Liver (tissue), 9 donors: Measurements from ENCODE around the gene DPYD. TPM values are rescaled to one million over a fixed set of nuclear protein-coding genes. Genes with fewer than 3 reads are reported as not detected.
A peak's percentile ranks its signal among the peaks of the same experiment; 100 is the strongest.

ENCODE experiments used
- DNase-seq: peaks from one replicate; pipeline ENCODE4 v3.0.0-alpha.2; 2017; ENCODE audit warnings: low spot score
- H3K27ac ChIP-seq, 2 donors: one replicate each; pipeline ENCODE4 v1.7.0; 2013; ENCODE audit warnings: inconsistent platforms in 2 of 2, low read length in 2 of 2, control low read depth in 1 of 2, low read depth in 1 of 2, mild to moderate bottlenecking in 1 of 2
- H3K27me3 ChIP-seq, 4 donors: one replicate each; pipeline versions ENCODE4 v1.6.1 to v1.7.0; 2013; ENCODE audit warnings: low read length in 3 of 4, inconsistent platforms in 1 of 4, mild to moderate bottlenecking in 1 of 4, moderate library complexity in 1 of 4; ENCODE audit not compliant: control insufficient read depth in 4 of 4, insufficient read depth in 4 of 4
- H3K36me3 ChIP-seq, 4 donors: one replicate each; pipeline versions ENCODE4 v1.6.1 to v1.7.0; 2013; ENCODE audit warnings: low read length in 3 of 4, mild to moderate bottlenecking in 3 of 4, low read depth in 1 of 4, moderate library complexity in 1 of 4; ENCODE audit not compliant: control insufficient read depth in 4 of 4, insufficient read depth in 3 of 4
- H3K4me1 ChIP-seq, 4 donors: one replicate each; pipeline versions ENCODE4 v1.6.1 to v1.7.0; 2013; ENCODE audit warnings: low read length in 3 of 4, mild to moderate bottlenecking in 3 of 4, moderate library complexity in 1 of 4; ENCODE audit not compliant: control insufficient read depth in 4 of 4, insufficient read depth in 4 of 4
- H3K4me3 ChIP-seq, 3 donors: one replicate each; pipeline versions ENCODE4 v1.6.1 to v1.7.0; 2013; ENCODE audit warnings: low read length in 3 of 3, control low read depth in 1 of 3, low read depth in 1 of 3, mild to moderate bottlenecking in 1 of 3
- H3K9ac ChIP-seq, 2 donors: one replicate each; pipeline ENCODE4 v1.7.0; 2013; ENCODE audit warnings: low read length in 2 of 2, mild to moderate bottlenecking in 2 of 2, moderate library complexity in 2 of 2, control low read depth in 1 of 2, low read depth in 1 of 2
- H3K9me3 ChIP-seq, 4 donors: one replicate each; pipeline versions ENCODE4 v1.6.1 to v1.7.0; 2013; ENCODE audit warnings: low read length in 3 of 4; ENCODE audit not compliant: control insufficient read depth in 4 of 4
- CTCF ChIP-seq: fragments of 150-350 bp; IDR thresholded peaks from 2 replicates; pipeline ENCODE4 v1.5.1; 2017; ENCODE audit warnings: improper control_type of control experiment, low read depth, low read length; ENCODE audit not compliant: missing input control
- EGR1 ChIP-seq, 2 donors: IDR thresholded peaks; 2 replicates each; pipeline ENCODE4 v1.6.1; 2016 to 2018; ENCODE audit warnings: antibody characterized with exemption in 2 of 2, low read depth in 2 of 2
- FOXA1 ChIP-seq: IDR thresholded peaks from 2 replicates; pipeline ENCODE4 v1.6.1; 2016; ENCODE audit warnings: antibody characterized with exemption
- FOXA2 ChIP-seq: IDR thresholded peaks from 2 replicates; pipeline ENCODE4 v1.6.1; 2016; ENCODE audit warnings: antibody characterized with exemption
- GABPA ChIP-seq, 2 donors: IDR thresholded peaks in 1 of 2; conservative IDR thresholded peaks in 1 of 2; 2 replicates each; pipeline ENCODE4 v1.6.1; 2016; ENCODE audit warnings: antibody characterized with exemption in 2 of 2, mild to moderate bottlenecking in 1 of 2, moderate library complexity in 1 of 2
- HNF4A ChIP-seq, 2 donors: conservative IDR thresholded peaks; 2 replicates each; pipeline ENCODE4 v1.6.1; 2016; ENCODE audit warnings: antibody characterized with exemption in 2 of 2, mild to moderate bottlenecking in 2 of 2
- HNF4G ChIP-seq: IDR thresholded peaks from 2 replicates; pipeline ENCODE4 v1.6.1; 2016; ENCODE audit warnings: antibody characterized with exemption
- JUND ChIP-seq, 2 donors: IDR thresholded peaks; 2 replicates each; pipeline ENCODE4 v1.6.1; 2016; ENCODE audit warnings: antibody characterized with exemption in 2 of 2
- MAX ChIP-seq: IDR thresholded peaks from 2 replicates; pipeline ENCODE4 v1.6.1; 2016; ENCODE audit warnings: antibody characterized with exemption
- NR2F2 ChIP-seq: IDR thresholded peaks from 2 replicates; pipeline ENCODE4 v1.6.1; 2016; ENCODE audit warnings: antibody characterized with exemption
- RAD21 ChIP-seq, 2 donors: IDR thresholded peaks; 2 replicates each; pipeline ENCODE4 v1.6.1; 2016; ENCODE audit warnings: antibody characterized with exemption in 2 of 2, mild to moderate bottlenecking in 2 of 2
- RXRA ChIP-seq, 2 donors: IDR thresholded peaks; 2 replicates each; pipeline ENCODE4 v1.6.1; 2017 to 2018; ENCODE audit warnings: antibody characterized with exemption in 2 of 2, mild to moderate bottlenecking in 1 of 2
- TAF1 ChIP-seq: conservative IDR thresholded peaks from 2 replicates; pipeline ENCODE4 v1.6.1; 2016; ENCODE audit warnings: antibody characterized with exemption, mild to moderate bottlenecking
- YY1 ChIP-seq: IDR thresholded peaks from 2 replicates; pipeline ENCODE4 v1.6.1; 2016; ENCODE audit warnings: antibody characterized with exemption, mild to moderate bottlenecking
- WGBS: extraction: QIAGEN DNeasy Blood & Tissue Kit; methylation state at CpG from one replicate; pipeline ENCODE4 v1.1.7; 2013; 5-methylcytosine and 5-hydroxymethylcytosine counted together
- polyA plus RNA-seq, 2 donors: library from polyadenylated mRNA; stranded (reverse) in 1 of 2; unstranded in 1 of 2; fragments of 200-250 nt in 1 of 2; fragments of >200 nt in 1 of 2; fragmentation: Nextera tagmentation in 1 of 2; extraction: Ambion mirVana in 1 of 2; gene quantifications; one replicate each; pipeline versions ENCODE4 v1.2.1 to v1.2.3, GENCODE V29; 2013 to 2015
- total RNA-seq, 2 donors: library from RNA; depleted of rRNA; stranded (reverse); fragments of >200 nt; gene quantifications; one replicate each; pipeline ENCODE4 v1.2.3, GENCODE V29; 2014
- TF ChIP-seq, protein P1 (sequence below): IDR thresholded peaks from 2 replicates; pipeline ENCODE4 v1.6.1; 2016; ENCODE audit warnings: antibody characterized with exemption
- TF ChIP-seq, protein P2 (sequence below): IDR thresholded peaks from 2 replicates; pipeline ENCODE4 v1.6.1; 2016; ENCODE audit warnings: antibody characterized with exemption, mild to moderate bottlenecking
- TF ChIP-seq, protein P3 (sequence below): IDR thresholded peaks from 2 replicates; pipeline ENCODE4 v1.6.1; 2016; ENCODE audit warnings: antibody characterized with exemption
- donor health status: healthy.
- donor health status: healthy.
- donor health status: healthy.
- donor health status: healthy.
- donor health status: healthy.

Gene DPYD
- total and polyA plus RNA-seq, 4 donors: 16.2 to 142 (median 47.0) TPM

DNA sequence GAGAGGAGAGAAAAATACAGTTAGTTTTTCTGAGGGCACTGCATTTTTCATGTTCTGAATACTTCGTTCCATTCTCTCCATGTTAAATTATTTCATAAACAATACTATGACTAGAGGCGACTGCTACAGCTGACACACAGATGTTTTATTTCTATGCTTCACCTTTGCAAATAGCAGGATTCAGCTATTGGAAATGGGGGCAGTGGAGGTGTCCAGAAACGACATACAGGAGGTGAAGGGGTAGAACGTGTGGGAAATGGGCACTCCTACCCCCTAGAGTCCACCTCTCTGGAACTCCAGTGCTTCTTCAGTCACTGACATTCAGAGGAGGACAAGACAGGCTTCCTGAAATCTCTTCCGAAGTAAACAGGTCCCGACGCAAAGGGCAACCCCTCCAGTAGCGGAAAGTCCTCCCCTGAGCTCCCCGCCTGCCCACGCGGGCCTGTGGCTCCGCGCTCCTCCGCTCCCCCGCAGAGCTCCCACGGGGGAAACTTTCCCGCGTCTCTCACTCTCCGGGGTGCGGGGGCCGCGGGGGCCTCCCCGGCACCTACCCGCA lies 480 bp downstream of the DPYD start (continued):
- TF ChIP-seq, protein P1, sequence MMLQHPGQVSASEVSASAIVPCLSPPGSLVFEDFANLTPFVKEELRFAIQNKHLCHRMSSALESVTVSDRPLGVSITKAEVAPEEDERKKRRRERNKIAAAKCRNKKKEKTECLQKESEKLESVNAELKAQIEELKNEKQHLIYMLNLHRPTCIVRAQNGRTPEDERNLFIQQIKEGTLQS: no peak
- TF ChIP-seq FOXA1 (no peak), MAX (no peak), CTCF (no peak), NR2F2 (no peak)

- peak; percentile 11 for TF ChIP-seq YY1
- TF ChIP-seq RAD21 (IDR thresholded peaks at IDR 0.05): peak in 1 of 2 donors; percentile 34
- peak; percentile 31 to 38 for TF ChIP-seq HNF4A (conservative IDR thresholded peaks at IDR 0.05)
- TF ChIP-seq GABPA (IDR thresholded peaks at IDR 0.05 in 1 of 2, conservative IDR thresholded peaks at IDR 0.05 in 1 of 2): no peak
- peak overlapping the region; percentile 86 to 93 for H3K9ac ChIP-seq
- peaks cover 7 to 34% (median 19%) of the 10 kb centered on the region in 4 donors for H3K4me1 ChIP-seq
- no peaks in the 10 kb centered on the region for H3K9me3 ChIP-seq
- no peaks in the 10 kb centered on the region for H3K27me3 ChIP-seq
- under 1% methylated on average over 6 of the region's 6 CpGs for WGBS
- H3K4me3 ChIP-seq: peak overlapping the region; percentile 84 to 99 (median 93)
- H3K27ac ChIP-seq: peak overlapping the region; percentile 97 to 99
- DNase-seq: no peak
- no peaks in the 10 kb centered on the region for H3K36me3 ChIP-seq
Measured at GRCh38 chr1:97919585-97920261, 1.1 kb downstream of the DPYD start.

GRCh38 chr1:97918961-97919360 lies 1.9 kb downstream of the DPYD start:
- 29% methylated on average over 1 of the region's 1 CpG for WGBS
- Histone ChIP-seq H3K4me1 (peaks cover 7 to 38% (median 19%) of the 10 kb centered on the region in 4 donors), H3K4me3 (peak overlapping the region; percentile 84 to 99 (median 93)), H3K9me3 (no peaks in the 10 kb centered on the region), H3K9ac (peak overlapping the region in 1 of 2 donors; percentile 86), H3K27me3 (no peaks in the 10 kb centered on the region), H3K27ac (no peak overlapping the region), H3K36me3 (no peaks in the 10 kb centered on the region)
- no peak for DNase-seq
- TF ChIP-seq JUND (IDR thresholded peaks at IDR 0.05): no peak
- no peak for TF ChIP-seq NR2F2
- TF ChIP-seq FOXA1: no peak
- no peak for TF ChIP-seq EGR1 (IDR thresholded peaks at IDR 0.05; ENCODE audit: low read depth in 2 of 2)
- no peak for TF ChIP-seq HNF4G
- TF ChIP-seq YY1: no peak
- TF ChIP-seq, protein P2, sequence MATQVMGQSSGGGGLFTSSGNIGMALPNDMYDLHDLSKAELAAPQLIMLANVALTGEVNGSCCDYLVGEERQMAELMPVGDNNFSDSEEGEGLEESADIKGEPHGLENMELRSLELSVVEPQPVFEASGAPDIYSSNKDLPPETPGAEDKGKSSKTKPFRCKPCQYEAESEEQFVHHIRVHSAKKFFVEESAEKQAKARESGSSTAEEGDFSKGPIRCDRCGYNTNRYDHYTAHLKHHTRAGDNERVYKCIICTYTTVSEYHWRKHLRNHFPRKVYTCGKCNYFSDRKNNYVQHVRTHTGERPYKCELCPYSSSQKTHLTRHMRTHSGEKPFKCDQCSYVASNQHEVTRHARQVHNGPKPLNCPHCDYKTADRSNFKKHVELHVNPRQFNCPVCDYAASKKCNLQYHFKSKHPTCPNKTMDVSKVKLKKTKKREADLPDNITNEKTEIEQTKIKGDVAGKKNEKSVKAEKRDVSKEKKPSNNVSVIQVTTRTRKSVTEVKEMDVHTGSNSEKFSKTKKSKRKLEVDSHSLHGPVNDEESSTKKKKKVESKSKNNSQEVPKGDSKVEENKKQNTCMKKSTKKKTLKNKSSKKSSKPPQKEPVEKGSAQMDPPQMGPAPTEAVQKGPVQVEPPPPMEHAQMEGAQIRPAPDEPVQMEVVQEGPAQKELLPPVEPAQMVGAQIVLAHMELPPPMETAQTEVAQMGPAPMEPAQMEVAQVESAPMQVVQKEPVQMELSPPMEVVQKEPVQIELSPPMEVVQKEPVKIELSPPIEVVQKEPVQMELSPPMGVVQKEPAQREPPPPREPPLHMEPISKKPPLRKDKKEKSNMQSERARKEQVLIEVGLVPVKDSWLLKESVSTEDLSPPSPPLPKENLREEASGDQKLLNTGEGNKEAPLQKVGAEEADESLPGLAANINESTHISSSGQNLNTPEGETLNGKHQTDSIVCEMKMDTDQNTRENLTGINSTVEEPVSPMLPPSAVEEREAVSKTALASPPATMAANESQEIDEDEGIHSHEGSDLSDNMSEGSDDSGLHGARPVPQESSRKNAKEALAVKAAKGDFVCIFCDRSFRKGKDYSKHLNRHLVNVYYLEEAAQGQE: no peak
- no peak for TF ChIP-seq MAX
- TF ChIP-seq, protein P3, sequence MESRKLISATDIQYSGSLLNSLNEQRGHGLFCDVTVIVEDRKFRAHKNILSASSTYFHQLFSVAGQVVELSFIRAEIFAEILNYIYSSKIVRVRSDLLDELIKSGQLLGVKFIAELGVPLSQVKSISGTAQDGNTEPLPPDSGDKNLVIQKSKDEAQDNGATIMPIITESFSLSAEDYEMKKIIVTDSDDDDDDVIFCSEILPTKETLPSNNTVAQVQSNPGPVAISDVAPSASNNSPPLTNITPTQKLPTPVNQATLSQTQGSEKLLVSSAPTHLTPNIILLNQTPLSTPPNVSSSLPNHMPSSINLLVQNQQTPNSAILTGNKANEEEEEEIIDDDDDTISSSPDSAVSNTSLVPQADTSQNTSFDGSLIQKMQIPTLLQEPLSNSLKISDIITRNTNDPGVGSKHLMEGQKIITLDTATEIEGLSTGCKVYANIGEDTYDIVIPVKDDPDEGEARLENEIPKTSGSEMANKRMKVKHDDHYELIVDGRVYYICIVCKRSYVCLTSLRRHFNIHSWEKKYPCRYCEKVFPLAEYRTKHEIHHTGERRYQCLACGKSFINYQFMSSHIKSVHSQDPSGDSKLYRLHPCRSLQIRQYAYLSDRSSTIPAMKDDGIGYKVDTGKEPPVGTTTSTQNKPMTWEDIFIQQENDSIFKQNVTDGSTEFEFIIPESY: no peak
- no peak for TF ChIP-seq FOXA2
- TF ChIP-seq HNF4A (conservative IDR thresholded peaks at IDR 0.05): no peak
- TF ChIP-seq RAD21 (IDR thresholded peaks at IDR 0.05): no peak
- TF ChIP-seq, protein P1: no peak
- no peak for TF ChIP-seq TAF1
- no peak for TF ChIP-seq GABPA (IDR thresholded peaks at IDR 0.05 in 1 of 2, conservative IDR thresholded peaks at IDR 0.05 in 1 of 2)
- TF ChIP-seq RXRA (IDR thresholded peaks at IDR 0.05): no peak
- no peak for TF ChIP-seq CTCF
